CD4-positive, alpha-beta T cell (primary cell): ENCODE measurements around the gene GNG13. TPM values are rescaled to one million over a fixed set of nuclear protein-coding genes. Genes with fewer than 3 reads are reported as not detected.

ENCODE experiments used
- ATAC-seq: fragments of 200-7000 bp; cut with Tn5 transposase; one replicate; pipeline ENCODE4 v1.10.0; 2022; ENCODE audit warnings: mild to moderate bottlenecking; ENCODE audit not compliant: poor library complexity
- CTCF ChIA-PET: fragments of 350-600 bp; sonication (Branson Sonifier 250); formaldehyde crosslinking; loops from one replicate; lab custom pipeline; 2021; ENCODE audit warnings: antibody characterized with exemption, inconsistent platforms; lab: Charles Lee
- POLR2A ChIA-PET: fragments of 350-600 bp; sonication (Branson Sonifier 250); formaldehyde crosslinking; loops from one replicate; lab custom pipeline; 2021; ENCODE audit warnings: antibody characterized with exemption, inconsistent platforms; lab: Charles Lee
- DNase-seq, 14 experiments: peaks; one replicate each; pipeline ENCODE4 v3.0.0-alpha.2; 2013 to 2020; ENCODE audit warnings: mixed read lengths in 2 of 14
- H3K27ac ChIP-seq, 2 donors: one replicate each; pipeline versions ENCODE4 v1.5.1 to v1.7.0; 2013; ENCODE audit warnings: low read length in 2 of 2, low read depth in 1 of 2, mild to moderate bottlenecking in 1 of 2
- H3K27me3 ChIP-seq, 2 experiments: 1 replicate in 1 of 2; 2 replicates in 1 of 2; pipeline versions ENCODE4 v1.6.1 to v1.7.0; 2013; ENCODE audit warnings: low read length in 2 of 2, control low read depth in 1 of 2, mild to moderate bottlenecking in 1 of 2, moderate library complexity in 1 of 2; ENCODE audit not compliant: insufficient read depth in 2 of 2, control insufficient read depth in 1 of 2
- H3K36me3 ChIP-seq: one replicate; pipeline ENCODE4 v1.6.1; 2013; ENCODE audit warnings: low read length, control low read depth; ENCODE audit not compliant: insufficient read depth
- H3K4me1 ChIP-seq: one replicate; pipeline ENCODE4 v1.6.1; 2013; ENCODE audit warnings: low read length, control low read depth; ENCODE audit not compliant: insufficient read depth
- H3K4me3 ChIP-seq: one replicate; pipeline ENCODE4 v1.5.1; 2013; ENCODE audit warnings: mild to moderate bottlenecking, low read length, moderate library complexity
- H3K9me3 ChIP-seq, 2 experiments: 1 replicate in 1 of 2; 2 replicates in 1 of 2; pipeline versions ENCODE4 v1.6.1 to v1.7.0; 2013; ENCODE audit warnings: low read length in 2 of 2, mild to moderate bottlenecking in 2 of 2, control low read depth in 1 of 2, moderate library complexity in 1 of 2; ENCODE audit not compliant: control insufficient read depth in 1 of 2, insufficient read depth in 1 of 2
- H3K27ac Mint-ChIP-seq: one replicate; pipeline ENCODE4 v1.8.0; 2020; ENCODE audit warnings: mixed read lengths
- H3K27me3 Mint-ChIP-seq: one replicate; pipeline ENCODE4 v1.8.0; 2021; ENCODE audit warnings: mixed read lengths
- H3K36me3 Mint-ChIP-seq: one replicate; pipeline ENCODE4 v1.8.0; 2021; ENCODE audit warnings: low read depth, mixed read lengths
- H3K4me1 Mint-ChIP-seq: one replicate; pipeline ENCODE4 v1.8.0; 2021; ENCODE audit warnings: low read depth, mixed read lengths
- H3K4me3 Mint-ChIP-seq: one replicate; pipeline ENCODE4 v1.8.0; 2020; ENCODE audit warnings: mild to moderate bottlenecking, mixed read lengths
- H3K9me3 Mint-ChIP-seq: one replicate; pipeline ENCODE4 v1.8.0; 2020; ENCODE audit warnings: mixed read lengths
- intact Hi-C, 2 experiments: fragments of 100-400 bp; cut with DNase I in 1 of 2; cut with micrococcal nuclease in 1 of 2; formaldehyde crosslinking; loops; one replicate each; pipeline versions ENCODE4 v1.15.1 to v1.9.0; 2023 to 2025; cut with DNase I, micrococcal nuclease
- polyA plus RNA-seq, 2 donors: library from polyadenylated mRNA; unstranded; fragments of 120-200 nt; gene quantifications; one replicate each; pipeline ENCODE4 v1.2.1, GENCODE V29; 2013
- total RNA-seq, 174 experiments: library from RNA in 2 of 174; stranded (reverse) in 2 of 174; gene quantifications; one replicate each; pipeline ENCODE4 v1.2.3 and lab custom pipeline; 2021 to 2026
- TF ChIP-seq, protein P1 (sequence below): fragments of 200-600 bp; IDR thresholded peaks from one replicate; pipeline ENCODE4 v1.8.0; 2022; ENCODE audit warnings: antibody characterized with exemption, mild to moderate bottlenecking

GNG13 gene, protein sequence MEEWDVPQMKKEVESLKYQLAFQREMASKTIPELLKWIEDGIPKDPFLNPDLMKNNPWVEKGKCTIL
- total RNA-seq (not detected), total RNA-seq (lab: John Stamatoyannopoulos, UW) (0 to 0.10 (median 0) reads per million in 172 experiments)
- not detected for polyA plus RNA-seq (2013, experiment 1 of 2)
- polyA plus RNA-seq (2013, experiment 2 of 2): not detected

DNA sequence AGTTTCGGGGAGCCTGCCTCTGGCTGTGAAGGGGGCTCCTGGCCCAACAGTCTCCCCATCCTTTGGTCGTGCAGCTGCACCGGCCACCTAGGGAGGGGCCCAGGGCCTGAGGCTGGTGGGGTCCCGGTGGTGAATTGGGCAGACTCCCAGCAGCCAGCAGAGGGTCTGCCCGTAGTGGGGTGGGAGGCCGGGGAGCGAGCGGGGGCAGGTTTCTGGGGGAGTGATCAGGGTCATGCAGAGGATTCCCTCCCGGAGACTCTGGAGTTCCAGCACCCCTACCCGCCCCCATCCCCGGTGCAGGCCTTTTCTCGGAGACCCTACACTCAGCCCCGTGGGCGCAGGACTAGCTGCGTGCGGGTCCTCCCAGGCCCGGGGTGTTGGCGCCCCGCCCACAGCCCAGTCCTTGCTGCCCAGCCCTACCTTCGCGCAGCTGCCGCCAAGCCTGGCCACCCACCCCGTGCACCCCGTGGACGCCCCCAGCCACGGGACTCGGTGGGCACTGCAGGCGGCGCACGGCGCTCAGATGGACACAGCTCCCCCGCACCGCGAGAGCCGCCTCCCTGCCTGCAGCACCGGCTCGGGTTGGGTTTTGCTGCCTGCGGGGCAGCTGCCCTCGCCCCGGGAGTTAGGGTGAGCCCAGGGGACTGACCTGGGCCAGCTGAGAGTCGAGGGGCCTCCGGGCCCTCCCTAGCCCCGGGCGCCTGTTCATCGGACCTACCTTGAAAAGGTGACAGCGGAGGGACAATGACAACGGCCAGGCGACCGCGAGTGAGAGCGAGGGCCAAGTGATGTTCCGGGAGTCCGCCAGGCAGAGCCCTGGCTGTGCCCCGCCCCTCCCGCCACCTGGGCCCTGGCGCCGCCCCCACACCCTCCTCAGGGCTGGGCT lies at the start of gene GNG13:
Gene GNG13, minus strand, starts transcription at position 787 of the 886 bp plus-strand sequence. CDS start 1,657 bp downstream, outside the sequence.
- CTCF ChIA-PET: no interaction called here

GRCh38 chr16:848510-849253 lies 48.1 kb upstream of the GNG13 start:
- H3K9me3 Mint-ChIP-seq: no peaks in the 10 kb centered on the region
- H3K27ac Mint-ChIP-seq: no peak overlapping the region
- no peak overlapping the region for H3K4me3 Mint-ChIP-seq
- Histone ChIP-seq H3K4me3 (no peak overlapping the region), H3K36me3 (no peaks in the 10 kb centered on the region), H3K27me3 (no peaks in the 10 kb centered on the region), H3K9me3 (peaks cover 0 to 28% of the 10 kb centered on the region in 2 experiments), H3K27ac (no peak overlapping the region), H3K4me1 (no peaks in the 10 kb centered on the region)
- TF ChIP-seq, protein P1, sequence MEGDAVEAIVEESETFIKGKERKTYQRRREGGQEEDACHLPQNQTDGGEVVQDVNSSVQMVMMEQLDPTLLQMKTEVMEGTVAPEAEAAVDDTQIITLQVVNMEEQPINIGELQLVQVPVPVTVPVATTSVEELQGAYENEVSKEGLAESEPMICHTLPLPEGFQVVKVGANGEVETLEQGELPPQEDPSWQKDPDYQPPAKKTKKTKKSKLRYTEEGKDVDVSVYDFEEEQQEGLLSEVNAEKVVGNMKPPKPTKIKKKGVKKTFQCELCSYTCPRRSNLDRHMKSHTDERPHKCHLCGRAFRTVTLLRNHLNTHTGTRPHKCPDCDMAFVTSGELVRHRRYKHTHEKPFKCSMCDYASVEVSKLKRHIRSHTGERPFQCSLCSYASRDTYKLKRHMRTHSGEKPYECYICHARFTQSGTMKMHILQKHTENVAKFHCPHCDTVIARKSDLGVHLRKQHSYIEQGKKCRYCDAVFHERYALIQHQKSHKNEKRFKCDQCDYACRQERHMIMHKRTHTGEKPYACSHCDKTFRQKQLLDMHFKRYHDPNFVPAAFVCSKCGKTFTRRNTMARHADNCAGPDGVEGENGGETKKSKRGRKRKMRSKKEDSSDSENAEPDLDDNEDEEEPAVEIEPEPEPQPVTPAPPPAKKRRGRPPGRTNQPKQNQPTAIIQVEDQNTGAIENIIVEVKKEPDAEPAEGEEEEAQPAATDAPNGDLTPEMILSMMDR: no peak
- intact Hi-C loops: no loop called here
- CTCF ChIA-PET: no interaction called here
- H3K4me1 Mint-ChIP-seq: no peaks in the 10 kb centered on the region
- H3K36me3 Mint-ChIP-seq: peaks cover 3% of the 10 kb centered on the region
- ATAC-seq (no peak), DNase-seq (no peak)
- no peaks in the 10 kb centered on the region for H3K27me3 Mint-ChIP-seq
- POLR2A ChIA-PET: no interaction called here

More for the DNA sequence above, at the start of gene GNG13:
- Histone ChIP-seq H3K9me3 (peaks cover 0 to 23% of the 10 kb centered on the region in 2 experiments), H3K4me1 (peaks cover 4% of the 10 kb centered on the region), H3K4me3 (no peak within 1 kb of the TSS), H3K27ac (no peak within 1 kb of the TSS), H3K36me3 (no peaks in the 10 kb centered on the region), H3K27me3 (peaks cover 25 to 31% of the 10 kb centered on the region in 2 experiments)
- H3K27me3 Mint-ChIP-seq: peaks cover 14% of the 10 kb centered on the region
- H3K4me3 Mint-ChIP-seq: no peak within 1 kb of the TSS
- DNase-seq (no peak), ATAC-seq (no peak)
- H3K9me3 Mint-ChIP-seq: no peaks in the 10 kb centered on the region
- no peaks in the 10 kb centered on the region for H3K36me3 Mint-ChIP-seq
- H3K27ac Mint-ChIP-seq: no peak within 1 kb of the TSS
- intact Hi-C loops: no loop called here
- no peaks in the 10 kb centered on the region for H3K4me1 Mint-ChIP-seq
- POLR2A ChIA-PET: no interaction called here
- TF ChIP-seq, protein P1: no peak

DNA sequence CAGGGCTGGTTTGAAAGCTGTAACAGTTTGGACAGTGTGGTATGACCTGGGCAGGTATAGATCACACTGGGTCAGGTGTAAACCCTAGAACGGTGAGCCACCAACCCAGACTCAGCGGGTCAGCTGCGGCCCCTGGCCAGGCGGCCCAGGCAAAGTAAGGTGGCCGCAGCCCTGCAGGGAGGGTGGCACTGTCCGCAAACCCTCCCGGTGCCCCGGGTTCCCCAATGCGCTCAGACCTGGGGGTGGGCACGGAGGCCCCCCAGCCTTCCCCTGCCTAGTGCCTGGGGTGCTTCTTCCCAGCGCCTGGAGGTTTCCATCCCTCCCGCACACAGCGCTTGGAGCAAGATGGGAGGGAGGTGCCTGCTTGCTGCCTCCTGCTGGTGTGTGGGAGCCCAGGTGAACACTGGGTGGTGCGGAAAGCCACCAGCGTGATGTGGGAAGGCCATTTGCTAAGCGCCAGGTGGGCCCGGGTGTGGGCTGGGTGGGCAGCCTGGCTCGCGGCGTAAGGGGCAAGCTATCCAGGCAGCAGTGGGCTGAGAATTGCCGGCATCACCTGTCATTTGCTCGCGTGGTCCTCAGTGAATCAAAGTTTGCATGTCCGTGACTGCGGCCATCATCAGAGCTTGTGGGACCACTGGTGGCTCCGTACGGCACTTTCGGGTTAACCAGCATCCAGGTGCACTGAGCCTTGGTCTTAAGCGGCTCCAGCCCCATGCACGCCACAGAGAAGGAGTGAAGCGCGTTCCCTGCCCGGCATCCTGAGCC lies 47.3 kb upstream of the GNG13 start:
- H3K27me3 Mint-ChIP-seq: no peaks in the 10 kb centered on the region
- H3K4me3 Mint-ChIP-seq: no peak overlapping the region

More for the DNA sequence above, 47.3 kb upstream of the GNG13 start:
- Mint-ChIP-seq H3K4me1 (no peaks in the 10 kb centered on the region), H3K36me3 (no peaks in the 10 kb centered on the region), H3K9me3 (no peaks in the 10 kb centered on the region), H3K27ac (no peak overlapping the region)
- no peak overlapping the region for H3K27ac ChIP-seq
- POLR2A ChIA-PET: no interaction called here
- no peak overlapping the region for H3K4me3 ChIP-seq
- TF ChIP-seq, protein P1: no peak
- peaks cover 0 to 28% of the 10 kb centered on the region in 2 experiments for H3K9me3 ChIP-seq
- no peaks in the 10 kb centered on the region for H3K27me3 ChIP-seq
- no peak for ATAC-seq
- H3K4me1 ChIP-seq: no peaks in the 10 kb centered on the region
- H3K36me3 ChIP-seq: no peaks in the 10 kb centered on the region
- CTCF ChIA-PET: no interaction called here
- intact Hi-C loops: no loop called here
- no peak for DNase-seq
